Thyroid gland (tissue), 4 donors: ENCODE data around the gene APP.

Experiments
- POLR2A ChIP-seq, 2 donors: fragments of 450-650 bp; IDR thresholded peaks; one replicate each; pipeline ENCODE4 v1.6.1; 2017; ENCODE audit warnings: antibody characterized with exemption in 2 of 2, mild to moderate bottlenecking in 2 of 2, moderate library complexity in 1 of 2
- TF ChIP-seq, protein P1 (sequence below), 6 experiments: fragments of 200-600 bp in 3 of 6; fragments of 450-650 bp in 3 of 6; sonication (generic) in 3 of 6; IDR thresholded peaks; one replicate each; pipeline ENCODE4 v1.5.1; 2016 to 2019; ENCODE audit warnings: antibody characterized with exemption in 6 of 6, mild to moderate bottlenecking in 2 of 6, inconsistent platforms in 1 of 6, moderate library complexity in 1 of 6

DNA sequence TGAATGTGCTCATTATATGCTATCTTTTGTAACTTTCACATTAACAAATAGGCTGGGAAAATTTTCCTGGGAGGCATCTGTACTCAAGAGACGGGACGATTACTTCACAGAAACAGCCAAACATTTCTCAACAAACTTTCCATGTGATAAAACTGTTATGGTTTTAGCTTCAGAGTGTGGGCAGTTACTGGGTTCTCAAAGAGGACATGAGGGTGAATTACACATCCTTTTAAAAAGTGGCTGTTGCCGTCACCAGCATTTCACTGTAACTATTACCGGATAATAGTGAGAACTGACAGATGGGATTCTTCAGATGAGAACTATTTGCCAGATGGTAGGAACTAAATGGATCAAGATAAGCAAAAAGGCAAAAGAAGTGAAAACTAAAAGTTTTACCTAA lies 109.1 kb downstream of the APP start:
- no peak for TF ChIP-seq POLR2A (IDR thresholded peaks at IDR 0.05)
- TF ChIP-seq, protein P1, sequence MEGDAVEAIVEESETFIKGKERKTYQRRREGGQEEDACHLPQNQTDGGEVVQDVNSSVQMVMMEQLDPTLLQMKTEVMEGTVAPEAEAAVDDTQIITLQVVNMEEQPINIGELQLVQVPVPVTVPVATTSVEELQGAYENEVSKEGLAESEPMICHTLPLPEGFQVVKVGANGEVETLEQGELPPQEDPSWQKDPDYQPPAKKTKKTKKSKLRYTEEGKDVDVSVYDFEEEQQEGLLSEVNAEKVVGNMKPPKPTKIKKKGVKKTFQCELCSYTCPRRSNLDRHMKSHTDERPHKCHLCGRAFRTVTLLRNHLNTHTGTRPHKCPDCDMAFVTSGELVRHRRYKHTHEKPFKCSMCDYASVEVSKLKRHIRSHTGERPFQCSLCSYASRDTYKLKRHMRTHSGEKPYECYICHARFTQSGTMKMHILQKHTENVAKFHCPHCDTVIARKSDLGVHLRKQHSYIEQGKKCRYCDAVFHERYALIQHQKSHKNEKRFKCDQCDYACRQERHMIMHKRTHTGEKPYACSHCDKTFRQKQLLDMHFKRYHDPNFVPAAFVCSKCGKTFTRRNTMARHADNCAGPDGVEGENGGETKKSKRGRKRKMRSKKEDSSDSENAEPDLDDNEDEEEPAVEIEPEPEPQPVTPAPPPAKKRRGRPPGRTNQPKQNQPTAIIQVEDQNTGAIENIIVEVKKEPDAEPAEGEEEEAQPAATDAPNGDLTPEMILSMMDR (IDR thresholded peaks at IDR 0.05) = no peak
